GM13976 (cell line): ENCODE results near the gene NEUROG3.

Experiments used
- DNase-seq: peaks from one replicate; pipeline ENCODE4 v3.0.0; 2012; ENCODE audit warnings: low spot score
- CTCF ChIP-seq: IDR thresholded peaks from 2 replicates; pipeline ENCODE4 v1.5.1; 2012; ENCODE audit warnings: borderline replicate concordance, mild to moderate bottlenecking; ENCODE audit not compliant: insufficient read depth; ENCODE audit errors: extremely low read depth, missing control alignments, control extremely low read depth
- in situ Hi-C: fragments of 300-500 bp; cut with MboI; formaldehyde crosslinking; loops from one replicate; pipeline ENCODE4 v1.12.0; 2022; ENCODE audit warnings: low sequenced_read_pairs, mixed read lengths, inconsistent platforms; ENCODE audit not compliant: unreplicated experiment

NEUROG3 gene

GRCh38 chr10:69612760-69613159 is 39.5 kb upstream of the NEUROG3 start:
- no peak for TF ChIP-seq CTCF
- in situ Hi-C loops, result no loop called here
- no peak for DNase-seq

- no peak for DNase-seq
- no peak for TF ChIP-seq CTCF
- in situ Hi-C loops, result no loop called here
These were observed 35.9 kb upstream of the NEUROG3 start for GRCh38 chr10:69609077-69609476.

- no peak for DNase-seq
- in situ Hi-C loops, result no loop called here
- no peak for TF ChIP-seq CTCF
These were observed 27.6 kb upstream of the NEUROG3 start for GRCh38 chr10:69600761-69601330.

- in situ Hi-C loops, result no loop called here
- no peak for DNase-seq
- no peak for TF ChIP-seq CTCF
These were observed 15.1 kb upstream of the NEUROG3 start for GRCh38 chr10:69588358-69588757.

- DNase-seq, result no peak
- in situ Hi-C loops, result no loop called here
- no peak for TF ChIP-seq CTCF
These were observed 11.4 kb upstream of the NEUROG3 start for GRCh38 chr10:69584624-69585023.

- DNase-seq, result no peak
- no peak for TF ChIP-seq CTCF
- in situ Hi-C loops, result no loop called here
These were observed 9.9 kb upstream of the NEUROG3 start for GRCh38 chr10:69583106-69583505.

- no peak for DNase-seq
- TF ChIP-seq CTCF, result no peak
- in situ Hi-C loops, result no loop called here
These were observed 7.2 kb upstream of the NEUROG3 start for GRCh38 chr10:69580435-69580834.
